ENCODE data around the gene CATSPER3. TPM values are rescaled to one million over a fixed set of nuclear protein-coding genes. Genes with fewer than 3 reads are reported as not detected.

Gene CATSPER3
- total RNA-seq, 2 experiments from 2014 or later = 0.56 TPM; not detected in 1

DNA sequence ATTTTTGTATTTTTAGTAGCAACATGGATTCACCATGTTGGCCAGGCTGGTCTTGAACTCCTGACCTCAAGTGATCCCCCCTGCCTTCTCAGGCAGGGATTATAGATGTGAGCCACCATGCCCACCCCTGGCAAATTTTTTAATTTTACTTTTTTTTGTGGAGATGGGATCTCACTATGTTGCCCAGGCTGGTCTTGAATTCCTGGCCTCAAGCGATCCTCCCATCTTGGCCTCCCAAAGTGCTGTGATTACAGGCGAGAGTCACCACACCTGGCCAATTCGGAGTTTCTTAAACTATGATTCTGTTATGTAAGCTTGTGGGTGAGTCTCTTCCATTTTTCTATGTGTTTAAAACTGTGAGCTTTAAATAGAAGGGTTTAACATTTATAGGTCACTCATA is 35.2 kb upstream of the CATSPER3 start:
- Histone ChIP-seq H3K4me1 (ENCODE audit: insufficient read depth, low read length) (no peaks in the 10 kb centered on the region), H3K9me3 (ENCODE audit: control insufficient read depth in 1 of 2, insufficient read depth in 1 of 2, low read length in 2 of 2) (no peaks in the 10 kb centered on the region), H3K27ac (ENCODE audit: low read depth in 1 of 2, low read length in 2 of 2) (no peak overlapping the region), H3K36me3 (ENCODE audit: insufficient read depth, low read length) (peaks cover 30% of the 10 kb centered on the region), H3K4me3 (ENCODE audit: low read length) (no peak overlapping the region), H3K27me3 (ENCODE audit: control insufficient read depth in 1 of 2, insufficient read depth in 2 of 2, low read length in 2 of 2) (no peaks in the 10 kb centered on the region)
- DNase-seq (no peak), ATAC-seq (ENCODE audit: poor library complexity) (no peak)
- Mint-ChIP-seq H3K4me1 (ENCODE audit: low read depth) (no peaks in the 10 kb centered on the region), H3K27ac (no peak overlapping the region), H3K9me3 (no peaks in the 10 kb centered on the region), H3K27me3 (no peaks in the 10 kb centered on the region), H3K4me3 (no peak overlapping the region), H3K36me3 (ENCODE audit: low read depth) (peaks cover 39% of the 10 kb centered on the region)
- POLR2A ChIA-PET = no interaction called here
- intact Hi-C loops (cut with DNase I, micrococcal nuclease) = no loop called here
- CTCF ChIA-PET = no interaction called here
- TF ChIP-seq, protein P1, sequence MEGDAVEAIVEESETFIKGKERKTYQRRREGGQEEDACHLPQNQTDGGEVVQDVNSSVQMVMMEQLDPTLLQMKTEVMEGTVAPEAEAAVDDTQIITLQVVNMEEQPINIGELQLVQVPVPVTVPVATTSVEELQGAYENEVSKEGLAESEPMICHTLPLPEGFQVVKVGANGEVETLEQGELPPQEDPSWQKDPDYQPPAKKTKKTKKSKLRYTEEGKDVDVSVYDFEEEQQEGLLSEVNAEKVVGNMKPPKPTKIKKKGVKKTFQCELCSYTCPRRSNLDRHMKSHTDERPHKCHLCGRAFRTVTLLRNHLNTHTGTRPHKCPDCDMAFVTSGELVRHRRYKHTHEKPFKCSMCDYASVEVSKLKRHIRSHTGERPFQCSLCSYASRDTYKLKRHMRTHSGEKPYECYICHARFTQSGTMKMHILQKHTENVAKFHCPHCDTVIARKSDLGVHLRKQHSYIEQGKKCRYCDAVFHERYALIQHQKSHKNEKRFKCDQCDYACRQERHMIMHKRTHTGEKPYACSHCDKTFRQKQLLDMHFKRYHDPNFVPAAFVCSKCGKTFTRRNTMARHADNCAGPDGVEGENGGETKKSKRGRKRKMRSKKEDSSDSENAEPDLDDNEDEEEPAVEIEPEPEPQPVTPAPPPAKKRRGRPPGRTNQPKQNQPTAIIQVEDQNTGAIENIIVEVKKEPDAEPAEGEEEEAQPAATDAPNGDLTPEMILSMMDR (IDR thresholded peaks at IDR 0.05) = no peak

GRCh38 chr5:134934202-134934601 is 33.5 kb upstream of the CATSPER3 start:
- no peak for DNase-seq
- no peak overlapping the region for H3K27ac Mint-ChIP-seq
- Histone ChIP-seq H3K27ac (ENCODE audit: low read depth in 1 of 2, low read length in 2 of 2) (no peak overlapping the region), H3K36me3 (ENCODE audit: insufficient read depth, low read length) (peaks cover 32% of the 10 kb centered on the region), H3K27me3 (ENCODE audit: control insufficient read depth in 1 of 2, insufficient read depth in 2 of 2, low read length in 2 of 2) (no peaks in the 10 kb centered on the region), H3K9me3 (ENCODE audit: control insufficient read depth in 1 of 2, insufficient read depth in 1 of 2, low read length in 2 of 2) (no peaks in the 10 kb centered on the region), H3K4me1 (ENCODE audit: insufficient read depth, low read length) (no peaks in the 10 kb centered on the region), H3K4me3 (ENCODE audit: low read length) (no peak overlapping the region)
- ChIA-PET CTCF (no interaction called here), POLR2A (no interaction called here)
- no peak overlapping the region for H3K4me3 Mint-ChIP-seq
- no peaks in the 10 kb centered on the region for H3K27me3 Mint-ChIP-seq
- peaks cover 39% of the 10 kb centered on the region for H3K36me3 Mint-ChIP-seq (ENCODE audit: low read depth)
- no peaks in the 10 kb centered on the region for H3K4me1 Mint-ChIP-seq (ENCODE audit: low read depth)
- no peaks in the 10 kb centered on the region for H3K9me3 Mint-ChIP-seq
- no peak for ATAC-seq (ENCODE audit: poor library complexity)
- intact Hi-C loops (cut with DNase I, micrococcal nuclease) = no loop called here
- TF ChIP-seq, protein P1 (IDR thresholded peaks at IDR 0.05) = no peak

DNA sequence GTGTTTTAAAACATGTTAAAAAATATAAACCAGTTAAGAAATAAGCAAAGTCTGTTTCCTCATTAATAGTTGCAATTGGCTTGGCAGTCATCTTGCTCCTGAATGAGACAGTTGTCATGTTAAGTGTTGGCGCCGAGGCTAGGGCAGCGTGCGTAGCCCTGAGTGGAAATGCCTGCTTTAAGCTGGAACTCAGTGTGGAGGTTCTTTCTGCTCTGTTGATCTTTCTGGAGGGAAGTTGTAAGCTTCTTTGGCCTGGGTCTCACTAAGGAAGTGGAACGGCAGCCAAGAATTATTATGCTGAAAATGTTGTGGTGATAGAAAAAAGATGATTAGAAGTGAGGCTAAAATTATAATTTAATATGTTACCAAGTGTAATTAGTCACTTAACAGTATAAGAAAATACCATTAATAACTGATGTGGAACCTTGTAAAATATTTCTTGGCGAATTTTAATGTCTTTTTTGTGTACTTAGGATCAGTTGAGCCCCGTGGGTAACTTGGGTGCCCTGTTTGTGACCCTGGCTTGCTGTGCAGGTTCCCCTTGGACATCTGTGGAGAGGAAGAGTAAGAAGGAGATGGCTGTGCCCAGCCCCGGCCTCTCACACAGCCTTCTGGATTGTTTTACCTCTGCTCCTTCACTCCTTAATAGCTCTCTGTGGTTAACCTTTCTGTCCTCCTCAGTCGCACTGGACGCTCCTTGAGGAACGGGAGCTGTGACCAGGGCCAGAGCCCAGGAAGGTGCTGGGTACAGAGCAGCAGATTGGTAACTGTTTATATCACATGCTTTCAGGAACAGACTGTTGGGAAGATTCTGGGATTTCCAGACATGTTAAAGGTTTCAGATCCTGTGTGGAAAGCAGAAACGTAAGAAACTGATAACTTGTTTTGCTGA is 31.8 kb upstream of the CATSPER3 start:
- Mint-ChIP-seq H3K27me3 (no peaks in the 10 kb centered on the region), H3K4me3 (no peak overlapping the region), H3K36me3 (ENCODE audit: low read depth) (peaks cover 40% of the 10 kb centered on the region), H3K9me3 (no peaks in the 10 kb centered on the region), H3K4me1 (ENCODE audit: low read depth) (no peaks in the 10 kb centered on the region), H3K27ac (no peak overlapping the region)
- ATAC-seq (ENCODE audit: poor library complexity) (no peak), DNase-seq (no peak)
- no peaks in the 10 kb centered on the region for H3K9me3 ChIP-seq (ENCODE audit: control insufficient read depth in 1 of 2, insufficient read depth in 1 of 2, low read length in 2 of 2)
- no peaks in the 10 kb centered on the region for H3K4me1 ChIP-seq (ENCODE audit: insufficient read depth, low read length)
- peaks cover 25% of the 10 kb centered on the region for H3K36me3 ChIP-seq (ENCODE audit: insufficient read depth, low read length)
- no peaks in the 10 kb centered on the region for H3K27me3 ChIP-seq (ENCODE audit: control insufficient read depth in 1 of 2, insufficient read depth in 2 of 2, low read length in 2 of 2)
- TF ChIP-seq, protein P1 (IDR thresholded peaks at IDR 0.05) = no peak
- ChIA-PET CTCF (interaction anchor here (1.5 kb wide), 1 partner anchor 32 kb away, joined by 3 read pairs; the partner anchor contains the start of gene PCBD2), POLR2A (interaction anchor here (0.6 kb wide), 1 partner anchor 173 kb away, joined by 3 read pairs; no protein-coding TSS in a partner anchor)
- no peak overlapping the region for H3K4me3 ChIP-seq (ENCODE audit: low read length)
- intact Hi-C loops (cut with DNase I, micrococcal nuclease) = no loop called here
- no peak overlapping the region for H3K27ac ChIP-seq (ENCODE audit: low read depth in 1 of 2, low read length in 2 of 2)

All from CD4-positive, alpha-beta T cell (primary cell).